Measurements from ENCODE around the gene LTO1.
A peak's percentile ranks its signal among the peaks of the same experiment; 100 is the strongest.

LTO1 gene

GRCh38 chr11:69682221-69682620, 7.1 kb upstream of the LTO1 start:
- no peak for DNase-seq (ENCODE audit: low spot score)

GRCh38 chr11:69680688-69681087, 5.5 kb upstream of the LTO1 start:
- DNase-seq (ENCODE audit: low spot score) = no peak

GRCh38 chr11:69677749-69678148, 2.6 kb upstream of the LTO1 start:
- no peak for DNase-seq (ENCODE audit: low spot score)

- DNase-seq (ENCODE audit: low spot score) = no peak
Observed at GRCh38 chr11:69674267-69674885, 777 bp downstream of the LTO1 start.

GRCh38 chr11:69671734-69672465, 3.3 kb downstream of the LTO1 start:
- no peak for DNase-seq (ENCODE audit: low spot score)

GRCh38 chr11:69670158-69670845, 4.9 kb downstream of the LTO1 start:
- peak; percentile 87 for DNase-seq (ENCODE audit: low spot score)

GRCh38 chr11:69669486-69669885, 5.7 kb downstream of the LTO1 start:
- DNase-seq (ENCODE audit: low spot score) = no peak

GRCh38 chr11:69667619-69668604, 7.2 kb downstream of the LTO1 start:
- DNase-seq (ENCODE audit: low spot score) = no peak

- DNase-seq (ENCODE audit: low spot score) = no peak
Observed at GRCh38 chr11:69666752-69667536, 8.2 kb downstream of the LTO1 start.

GRCh38 chr11:69666261-69666660, 8.9 kb downstream of the LTO1 start:
- DNase-seq (ENCODE audit: low spot score) = no peak

- DNase-seq (ENCODE audit: low spot score) = no peak
Observed at GRCh38 chr11:69665669-69666068, 9.5 kb downstream of the LTO1 start.

- no peak for DNase-seq (ENCODE audit: low spot score)
Observed at GRCh38 chr11:69664901-69665300, 10.3 kb downstream of the LTO1 start.

GRCh38 chr11:69664103-69664775, 10.9 kb downstream of the LTO1 start:
- no peak for DNase-seq (ENCODE audit: low spot score)

GRCh38 chr11:69663326-69663725, 11.8 kb downstream of the LTO1 start:
- DNase-seq (ENCODE audit: low spot score) = no peak

- DNase-seq (ENCODE audit: low spot score) = no peak
Observed at GRCh38 chr11:69662806-69663205, 12.3 kb downstream of the LTO1 start.

GRCh38 chr11:69662021-69662698, 13.0 kb downstream of the LTO1 start:
- no peak for DNase-seq (ENCODE audit: low spot score)

GRCh38 chr11:69661413-69661715, 13.8 kb downstream of the LTO1 start:
- DNase-seq (ENCODE audit: low spot score) = no peak

- DNase-seq (ENCODE audit: low spot score) = no peak
Observed at GRCh38 chr11:69660001-69660500, 15.1 kb downstream of the LTO1 start.

GRCh38 chr11:69659591-69659990, 15.6 kb downstream of the LTO1 start:
- no peak for DNase-seq (ENCODE audit: low spot score)
